Heart left ventricle (tissue), 16 donors: Measurements from ENCODE around the gene KRTAP19-3. TPM values are rescaled to one million over a fixed set of nuclear protein-coding genes. Genes with fewer than 3 reads are reported as not detected.

Source experiments
- ATAC-seq, 4 donors: fragments of 200-7000 bp; cut with Tn5 transposase; one replicate each; pipeline ENCODE4 v1.9.1; 2020 to 2022; ENCODE audit warnings: moderate library complexity in 4 of 4, mild to moderate bottlenecking in 3 of 4, moderate number of reproducible peaks in 1 of 4
- DNase-seq, 5 donors: peaks; one replicate each; pipeline ENCODE4 v3.0.0-alpha.2; 2020
- H3K27ac ChIP-seq, 12 donors: fragments of 200-600 bp; sonication (generic) in 4 of 12; one replicate each; pipeline versions ENCODE4 v1.5.0 to v1.8.0; 2016 to 2022; ENCODE audit warnings: mild to moderate bottlenecking in 2 of 12
- H3K27me3 ChIP-seq, 9 donors: fragments of 200-600 bp; sonication (generic) in 2 of 9; one replicate each; pipeline versions ENCODE4 v1.5.1 to v1.8.0; 2016 to 2022; ENCODE audit warnings: mild to moderate bottlenecking in 3 of 9
- H3K36me3 ChIP-seq, 9 donors: fragments of 200-600 bp; sonication (generic) in 2 of 9; one replicate each; pipeline versions ENCODE4 v1.5.0 to v1.8.0; 2018 to 2022; ENCODE audit warnings: mild to moderate bottlenecking in 2 of 9
- H3K4me1 ChIP-seq, 12 donors: fragments of 200-600 bp; sonication (generic) in 4 of 12; one replicate each; pipeline versions ENCODE4 v1.5.0 to v1.8.0; 2016 to 2022; ENCODE audit warnings: mild to moderate bottlenecking in 3 of 12
- H3K4me3 ChIP-seq, 12 donors: fragments of 200-600 bp; sonication (generic) in 4 of 12; one replicate each; pipeline versions ENCODE4 v1.5.0 to v1.8.0; 2017 to 2022; ENCODE audit warnings: mild to moderate bottlenecking in 9 of 12, moderate library complexity in 4 of 12
- H3K9me3 ChIP-seq, 12 donors: fragments of 200-600 bp; sonication (generic) in 4 of 12; one replicate each; pipeline versions ENCODE4 v1.5.0 to v1.8.0; 2016 to 2022; ENCODE audit warnings: mild to moderate bottlenecking in 1 of 12
- POLR2A ChIP-seq, 2 donors: fragments of 450-650 bp; IDR thresholded peaks; one replicate each; pipeline ENCODE4 v1.6.1; 2017; ENCODE audit warnings: antibody characterized with exemption in 2 of 2, mild to moderate bottlenecking in 2 of 2, moderate library complexity in 2 of 2
- WGBS, 4 donors: extraction: QIAGEN DNeasy Blood & Tissue Kit in 2 of 4; methylation state at CpG; one replicate each; pipeline versions ENCODE4 v1.1.5 to v1.1.7; 2013 to 2018; 5-methylcytosine and 5-hydroxymethylcytosine counted together
- intact Hi-C, 10 donors: fragments of 100-400 bp; cut with DNase I; formaldehyde crosslinking; loops; one replicate each; pipeline versions ENCODE4 v1.11.1 to v1.14.2; 2022
- polyA plus RNA-seq, 2 donors: library from polyadenylated mRNA; stranded (reverse); fragments of 200-250 nt; gene quantifications; one replicate each; pipeline ENCODE4 v1.2.3, GENCODE V29; 2013
- total RNA-seq, 9 donors: library from RNA; depleted of rRNA in 2 of 9; stranded (reverse); fragments of >200 nt in 2 of 9; fragmentation: NEBNext Ultra II Directional in 3 of 9; extraction: Animal tissue kit (Norgen Biotek cat#: 25700) in 3 of 9; gene quantifications; one replicate each; pipeline versions ENCODE4 v1.1.0 to v1.2.4, GENCODE V29; 2016 to 2023
- TF ChIP-seq, protein P1 (sequence below), 12 donors: fragments of 200-600 bp; sonication (generic) in 4 of 12; IDR thresholded peaks; one replicate each; pipeline versions ENCODE4 v1.5.0 to v1.8.0; 2018 to 2022; ENCODE audit warnings: antibody characterized with exemption in 12 of 12, mild to moderate bottlenecking in 5 of 12
- donor health status: ischemic (EF 13 %, LVEDD 7.1; RV severe dilation, severe dysfunction).
- donor health status: healthy with polysubstance abuse.
- donor health status: DM: no; HTN: yes; CAD: no.
- donor health status: DM: no; HTN: no; CAD: no.
- donor health status: ischemic (EF 25% LVEDD 6.9; RV normal size, moderate dysfunction).
- donor health status: ischemic (EF 25% LVEDD 5.7; RV mildly dilated, moderate dysfunction).
- donor health status: healthy.
- donor health status: DM: yes; HTN: yes; CAD: no.
- donor health status: ischemic (EF 35%, LVEDD 5.7; RV mildly dilated, moderate dysfunction).
- donor health status: nonischemic (EF 11% LVEDD 7.7; RV severe dilation, severe dysfunction).
- donor health status: DM: yes; HTN: yes; CAD: no.
- donor health status: PGD.
- donor health status: ischemic (EF 29% LVEDD 5.4; RV normal size, mild dysfunction).
- donor health status: nonischemic (EF 23%, LVEDD 6.1; RV moderate dilation, normal function).

Gene KRTAP19-3
- total and polyA plus RNA-seq, 11 donors = not detected

GRCh38 chr21:30482130-30482529 is 9.7 kb downstream of the KRTAP19-3 start:
- Histone ChIP-seq H3K4me3 (no peak overlapping the region), H3K9me3 (peaks cover 0 to 8% (median 0%) of the 10 kb centered on the region in 12 donors), H3K27ac (peak overlapping the region in 6 of 12 donors; percentile 44 to 78 (median 65)), H3K27me3 (no peaks in the 10 kb centered on the region), H3K36me3 (no peaks in the 10 kb centered on the region), H3K4me1 (peaks cover 0 to 13% (median 0%) of the 10 kb centered on the region in 12 donors)
- WGBS, 4 donors = 33 to 51% (median 39%) methylated on average over 2 of the region's 2 CpGs
- no peak for TF ChIP-seq POLR2A (IDR thresholded peaks at IDR 0.05)
- peak; percentile 80 to 91 (median 88) for ATAC-seq
- intact Hi-C loops = loop anchor here in 1 of 10 donors (10.0 kb wide), 1 partner anchor 83 kb away; the partner anchor contains the start of gene KRTAP19-7
- peak in 1 of 5 donors; percentile 9 for DNase-seq

- 79 to 86% (median 84%) methylated on average over 7 of the region's 7 CpGs for WGBS, 4 donors
- no peak within 1 kb of the TSS for H3K4me3 ChIP-seq
- peaks cover 0 to 13% (median 0%) of the 10 kb centered on the region in 12 donors for H3K4me1 ChIP-seq
- H3K36me3 ChIP-seq = no peaks in the 10 kb centered on the region
- ATAC-seq (peak in 1 of 4 donors; percentile 16), DNase-seq (no peak)
- no peaks in the 10 kb centered on the region for H3K27me3 ChIP-seq
- no peak for TF ChIP-seq POLR2A (IDR thresholded peaks at IDR 0.05)
- TF ChIP-seq, protein P1, sequence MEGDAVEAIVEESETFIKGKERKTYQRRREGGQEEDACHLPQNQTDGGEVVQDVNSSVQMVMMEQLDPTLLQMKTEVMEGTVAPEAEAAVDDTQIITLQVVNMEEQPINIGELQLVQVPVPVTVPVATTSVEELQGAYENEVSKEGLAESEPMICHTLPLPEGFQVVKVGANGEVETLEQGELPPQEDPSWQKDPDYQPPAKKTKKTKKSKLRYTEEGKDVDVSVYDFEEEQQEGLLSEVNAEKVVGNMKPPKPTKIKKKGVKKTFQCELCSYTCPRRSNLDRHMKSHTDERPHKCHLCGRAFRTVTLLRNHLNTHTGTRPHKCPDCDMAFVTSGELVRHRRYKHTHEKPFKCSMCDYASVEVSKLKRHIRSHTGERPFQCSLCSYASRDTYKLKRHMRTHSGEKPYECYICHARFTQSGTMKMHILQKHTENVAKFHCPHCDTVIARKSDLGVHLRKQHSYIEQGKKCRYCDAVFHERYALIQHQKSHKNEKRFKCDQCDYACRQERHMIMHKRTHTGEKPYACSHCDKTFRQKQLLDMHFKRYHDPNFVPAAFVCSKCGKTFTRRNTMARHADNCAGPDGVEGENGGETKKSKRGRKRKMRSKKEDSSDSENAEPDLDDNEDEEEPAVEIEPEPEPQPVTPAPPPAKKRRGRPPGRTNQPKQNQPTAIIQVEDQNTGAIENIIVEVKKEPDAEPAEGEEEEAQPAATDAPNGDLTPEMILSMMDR (IDR thresholded peaks at IDR 0.05) = no peak
- peak within 1 kb of the TSS in 7 of 12 donors; percentile 9 to 78 (median 60) for H3K27ac ChIP-seq
- intact Hi-C loops = loop anchor here in 1 of 10 donors (10.0 kb wide), 1 partner anchor 85 kb away; the partner anchor contains the start of gene KRTAP19-7
- no peaks in the 10 kb centered on the region for H3K9me3 ChIP-seq
These were observed 11.7 kb downstream of the KRTAP19-3 start, which contains the start of gene KRTAP19-1 for GRCh38 chr21:30480145-30480544. KRTAP19-1 (minus strand) TSS chr21:30480367; CDS start chr21:30480317, 50 bp downstream.

DNA sequence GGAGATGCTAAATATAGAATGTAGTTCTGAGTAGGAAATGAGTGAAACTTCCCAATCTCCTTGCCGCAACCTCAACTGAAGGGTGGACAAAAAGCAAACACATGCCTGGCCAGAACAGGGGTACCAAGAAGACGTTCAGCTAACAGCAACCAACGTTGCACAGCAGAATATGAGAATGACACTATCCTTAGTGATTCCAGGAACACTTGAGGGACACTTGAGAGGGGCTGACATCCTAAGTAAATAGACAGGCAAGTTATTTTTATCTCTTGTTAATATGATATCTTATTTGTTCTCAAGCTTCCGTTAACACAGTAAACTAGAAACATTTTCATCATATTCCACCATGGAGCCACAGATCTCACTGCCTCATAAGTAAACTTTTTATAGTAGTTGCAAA is 12.6 kb downstream of the KRTAP19-3 start:
- 19 to 30% (median 25%) methylated on average over 4 of the region's 4 CpGs for WGBS, 4 donors
- Histone ChIP-seq H3K27ac (peak overlapping the region in 7 of 12 donors; percentile 6 to 70 (median 32)), H3K36me3 (no peaks in the 10 kb centered on the region), H3K27me3 (no peaks in the 10 kb centered on the region), H3K4me1 (peaks cover 0 to 13% (median 0%) of the 10 kb centered on the region in 12 donors), H3K4me3 (no peak overlapping the region), H3K9me3 (no peaks in the 10 kb centered on the region)
- DNase-seq (no peak), ATAC-seq (peak in 3 of 4 donors; percentile 19 to 72 (median 66))
- TF ChIP-seq, protein P1 (IDR thresholded peaks at IDR 0.05) = no peak
- TF ChIP-seq POLR2A (IDR thresholded peaks at IDR 0.05) = no peak
- intact Hi-C loops = no loop called here

DNA sequence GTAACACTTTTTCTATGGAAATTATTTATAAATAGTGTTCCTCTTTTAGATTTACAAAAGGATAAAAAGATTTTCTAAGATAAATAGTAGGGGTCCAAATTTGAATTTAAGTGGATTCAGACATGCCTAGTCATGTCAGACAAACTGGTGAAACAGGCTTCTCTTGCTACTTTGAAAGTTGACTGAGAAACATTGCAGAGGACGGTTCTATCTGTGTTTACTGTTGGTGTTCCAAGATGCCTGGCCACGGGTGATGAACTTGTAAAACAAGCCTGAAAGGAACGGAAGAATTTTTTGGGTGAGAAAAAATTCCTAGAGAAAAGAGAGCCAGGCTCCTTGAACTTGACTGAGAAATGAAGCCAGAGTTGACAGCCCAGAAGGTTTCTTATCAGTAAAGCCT is 13.8 kb downstream of the KRTAP19-3 start:
- peaks cover 0 to 13% (median 0%) of the 10 kb centered on the region in 12 donors for H3K4me1 ChIP-seq
- TF ChIP-seq POLR2A (IDR thresholded peaks at IDR 0.05) = no peak
- TF ChIP-seq, protein P1 (IDR thresholded peaks at IDR 0.05) = no peak
- H3K27ac ChIP-seq = peak overlapping the region in 3 of 12 donors; percentile 32 to 70 (median 53)
- DNase-seq (no peak), ATAC-seq (no peak)
- H3K9me3 ChIP-seq = no peaks in the 10 kb centered on the region
- no peaks in the 10 kb centered on the region for H3K27me3 ChIP-seq
- H3K36me3 ChIP-seq = no peaks in the 10 kb centered on the region
- intact Hi-C loops = no loop called here
- no peak overlapping the region for H3K4me3 ChIP-seq
- WGBS, 4 donors = 19 to 31% (median 27%) methylated on average over 3 of the region's 3 CpGs
